D721Med (cell line): ENCODE results near the gene HTR7.

Experiments
- DNase-seq: peaks from one replicate; pipeline ENCODE4 v3.0.0; 2011; ENCODE audit warnings: low spot score; ENCODE audit not compliant: insufficient read length
- FAIRE-seq: peaks from 2 replicates; lab custom pipeline; 2011; peaks lifted over from hg19 to GRCh38; lab: Jason Lieb, UNC
- TF ChIP-seq, protein P1 (sequence below): IDR thresholded peaks from 2 replicates; pipeline ENCODE4 v1.5.1; 2012; ENCODE audit warnings: mild to moderate bottlenecking, control low read depth; ENCODE audit not compliant: insufficient read depth; ENCODE audit errors: missing control alignments

The HTR7 gene

DNA sequence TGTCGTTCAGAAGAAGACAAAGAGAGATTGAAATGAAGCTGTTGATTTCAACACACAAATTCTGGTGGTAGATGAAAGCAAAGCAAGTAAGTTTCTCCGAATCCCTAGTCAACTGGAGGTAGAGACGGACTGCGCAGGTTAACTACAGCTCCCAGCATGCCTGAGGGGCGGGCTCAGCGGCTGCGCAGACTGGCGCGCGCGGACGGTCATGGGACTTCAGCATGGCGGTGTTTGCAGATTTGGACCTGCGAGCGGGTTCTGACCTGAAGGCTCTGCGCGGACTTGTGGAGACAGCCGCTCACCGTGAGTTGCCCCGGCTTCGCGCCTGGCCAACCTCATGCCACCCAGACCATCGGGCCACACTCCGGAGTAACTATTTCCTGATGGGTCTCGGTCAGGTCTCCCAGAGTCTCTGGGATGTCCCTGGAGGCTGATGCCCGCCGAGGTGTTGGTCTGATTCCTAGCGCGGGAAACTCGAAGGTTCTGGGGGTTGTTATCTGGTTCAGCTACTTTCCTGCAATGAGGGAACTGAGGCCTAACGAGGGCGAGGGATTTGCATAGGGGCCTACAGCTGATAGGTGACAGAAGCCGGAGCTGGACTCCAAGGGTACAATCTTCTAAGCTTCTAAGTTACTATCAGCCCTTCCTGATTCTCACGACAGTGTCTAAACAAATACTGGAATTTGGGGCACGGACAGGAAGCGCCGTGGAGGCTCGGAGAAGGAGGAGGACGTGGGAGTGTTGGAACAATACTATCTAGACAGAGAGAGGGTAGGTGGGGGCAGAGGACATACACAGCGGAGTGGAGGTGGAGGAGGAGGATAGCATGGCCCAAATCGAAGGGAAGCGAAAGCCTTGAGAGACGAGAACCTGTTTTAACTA is 14.2 kb upstream of the HTR7 start, which contains the start of gene RPP30:
RPP30 (plus strand) TSS at position 209 of the 882 bp plus-strand sequence; CDS start at position 222, 13 bp downstream.
- TF ChIP-seq, protein P1, sequence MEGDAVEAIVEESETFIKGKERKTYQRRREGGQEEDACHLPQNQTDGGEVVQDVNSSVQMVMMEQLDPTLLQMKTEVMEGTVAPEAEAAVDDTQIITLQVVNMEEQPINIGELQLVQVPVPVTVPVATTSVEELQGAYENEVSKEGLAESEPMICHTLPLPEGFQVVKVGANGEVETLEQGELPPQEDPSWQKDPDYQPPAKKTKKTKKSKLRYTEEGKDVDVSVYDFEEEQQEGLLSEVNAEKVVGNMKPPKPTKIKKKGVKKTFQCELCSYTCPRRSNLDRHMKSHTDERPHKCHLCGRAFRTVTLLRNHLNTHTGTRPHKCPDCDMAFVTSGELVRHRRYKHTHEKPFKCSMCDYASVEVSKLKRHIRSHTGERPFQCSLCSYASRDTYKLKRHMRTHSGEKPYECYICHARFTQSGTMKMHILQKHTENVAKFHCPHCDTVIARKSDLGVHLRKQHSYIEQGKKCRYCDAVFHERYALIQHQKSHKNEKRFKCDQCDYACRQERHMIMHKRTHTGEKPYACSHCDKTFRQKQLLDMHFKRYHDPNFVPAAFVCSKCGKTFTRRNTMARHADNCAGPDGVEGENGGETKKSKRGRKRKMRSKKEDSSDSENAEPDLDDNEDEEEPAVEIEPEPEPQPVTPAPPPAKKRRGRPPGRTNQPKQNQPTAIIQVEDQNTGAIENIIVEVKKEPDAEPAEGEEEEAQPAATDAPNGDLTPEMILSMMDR, result no peak
- FAIRE-seq (no peak), DNase-seq (peak; percentile 49)

DNA sequence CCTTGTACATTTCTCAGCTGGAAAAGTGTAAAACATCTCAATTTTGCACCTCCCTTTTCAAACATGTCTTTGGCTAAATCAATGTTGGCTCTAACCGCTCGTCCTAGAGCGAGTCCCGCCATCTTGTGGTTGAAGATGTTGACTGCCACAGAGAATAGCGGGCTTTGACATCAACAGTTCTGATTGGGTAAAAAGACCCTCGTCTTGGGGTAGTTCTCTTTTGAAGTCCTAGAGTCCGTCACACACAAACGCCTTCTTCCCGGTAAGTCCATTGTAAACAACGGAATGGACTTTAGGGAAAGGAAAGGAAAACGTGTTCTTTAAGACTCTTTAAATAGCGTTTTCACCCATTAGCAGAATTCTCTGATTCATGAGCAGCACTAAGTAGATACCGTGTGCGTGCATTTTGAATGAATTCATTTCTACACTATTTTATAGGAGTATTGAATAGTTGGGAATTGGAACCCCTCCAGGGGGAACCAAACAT is 13.5 kb upstream of the HTR7 start:
- peak; percentile 88 for FAIRE-seq
- TF ChIP-seq, protein P1, result no peak
- DNase-seq, result no peak

DNA sequence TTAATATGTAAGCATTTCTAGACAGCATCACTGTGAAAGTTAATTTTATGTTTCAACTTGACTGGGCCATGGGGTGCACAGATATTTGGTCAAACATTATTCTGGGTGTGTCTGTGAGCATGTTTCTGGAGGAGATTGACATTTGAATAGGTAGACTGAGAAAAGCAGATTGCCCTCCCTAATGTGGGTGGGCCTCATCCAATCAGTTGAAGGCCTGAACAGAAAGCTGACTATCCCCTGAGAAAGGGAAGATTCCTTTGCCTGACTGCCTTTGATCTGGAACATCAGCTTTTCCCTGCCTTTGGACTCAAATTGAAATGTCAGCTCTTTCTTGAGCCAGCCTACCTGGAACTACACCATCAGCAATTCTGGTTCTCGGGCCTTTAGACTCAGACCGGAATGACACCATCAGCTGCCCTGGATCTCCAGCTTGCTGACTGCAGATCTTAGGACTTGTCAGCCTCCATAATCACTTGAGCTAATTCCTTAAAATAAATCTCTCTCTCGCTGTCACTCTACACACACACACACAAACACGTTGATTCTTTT is 8.3 kb upstream of the HTR7 start:
- no peak for FAIRE-seq
- no peak for DNase-seq
- TF ChIP-seq, protein P1, result no peak

DNA sequence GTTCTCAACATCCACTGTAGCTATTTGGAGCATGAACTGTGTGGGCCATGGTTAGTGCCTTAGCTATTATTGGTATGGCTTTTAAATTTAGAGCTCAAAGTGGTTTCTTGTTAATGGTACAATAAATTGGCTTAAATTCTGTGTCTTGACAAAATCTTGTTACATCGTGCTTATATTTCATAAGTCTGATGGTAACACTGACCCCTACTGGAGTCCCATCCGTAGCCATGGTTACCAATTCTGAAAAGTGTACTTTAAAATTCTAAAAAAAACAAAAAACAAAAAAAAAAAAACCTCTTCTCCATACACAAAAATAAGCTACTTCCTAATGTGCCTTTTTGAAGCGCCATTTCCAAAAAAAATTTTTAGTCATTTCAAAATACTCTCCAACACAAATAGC is 7.6 kb upstream of the HTR7 start:
- DNase-seq (no peak), FAIRE-seq (no peak)
- TF ChIP-seq, protein P1, result peak; percentile 18

DNA sequence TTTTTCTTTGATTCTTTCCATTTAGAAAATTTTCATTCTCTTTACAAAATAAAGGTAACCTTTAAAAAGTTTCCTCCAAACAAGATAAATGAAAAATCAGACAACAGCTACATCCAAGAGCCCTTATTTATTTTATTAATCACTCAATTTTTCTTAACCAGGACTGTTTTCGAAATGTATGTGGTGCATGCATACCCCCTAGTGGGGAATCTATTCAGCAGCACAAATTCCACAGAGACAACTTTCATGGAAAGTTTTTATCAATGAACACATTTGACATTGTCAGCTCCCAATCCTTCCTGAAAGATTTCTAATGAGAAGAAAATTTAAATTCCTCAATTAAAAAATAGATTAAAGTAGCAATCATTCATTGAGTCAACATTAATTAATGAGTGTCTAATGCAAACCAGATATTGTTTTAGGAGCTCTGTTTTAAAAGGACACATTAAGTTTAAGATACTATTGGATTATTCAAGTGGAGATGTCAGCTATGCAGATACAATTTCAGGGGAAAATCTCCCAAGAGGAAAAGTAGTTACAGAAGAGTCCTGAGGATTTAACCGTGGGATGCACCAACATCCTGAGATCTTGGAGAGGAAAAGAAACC is 5.2 kb upstream of the HTR7 start:
- TF ChIP-seq, protein P1, result peak; percentile 68
- FAIRE-seq (no peak), DNase-seq (no peak)

DNA sequence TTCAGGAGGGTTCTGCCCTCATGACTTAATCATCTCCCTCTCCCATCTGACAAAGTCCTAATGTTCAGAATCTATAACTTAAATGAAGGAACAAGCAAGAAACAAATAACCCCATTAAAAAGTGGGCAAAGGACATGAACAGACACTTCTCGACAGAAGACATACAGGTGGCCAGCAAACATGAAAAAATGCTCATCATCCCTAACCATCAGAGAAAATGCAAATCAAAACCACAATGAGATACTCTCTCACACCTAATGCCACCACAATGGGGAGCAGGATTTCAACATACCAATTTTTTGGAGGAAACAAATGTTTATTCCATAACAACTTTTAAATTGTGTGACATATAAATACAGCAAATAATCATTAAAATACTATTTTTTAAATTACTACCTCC is 3.0 kb upstream of the HTR7 start:
- TF ChIP-seq, protein P1, result no peak
- FAIRE-seq, result no peak
- no peak for DNase-seq
